ENCODE data around the gene KCNQ1OT1. TPM values are rescaled to one million over a fixed set of nuclear protein-coding genes. Genes with fewer than 3 reads are reported as not detected.

KCNQ1OT1 gene
- total and polyA plus RNA-seq, 2 of the 4 experiments (the other 2 are of a cell fraction) = 0.14 to 2.0 TPM

DNA sequence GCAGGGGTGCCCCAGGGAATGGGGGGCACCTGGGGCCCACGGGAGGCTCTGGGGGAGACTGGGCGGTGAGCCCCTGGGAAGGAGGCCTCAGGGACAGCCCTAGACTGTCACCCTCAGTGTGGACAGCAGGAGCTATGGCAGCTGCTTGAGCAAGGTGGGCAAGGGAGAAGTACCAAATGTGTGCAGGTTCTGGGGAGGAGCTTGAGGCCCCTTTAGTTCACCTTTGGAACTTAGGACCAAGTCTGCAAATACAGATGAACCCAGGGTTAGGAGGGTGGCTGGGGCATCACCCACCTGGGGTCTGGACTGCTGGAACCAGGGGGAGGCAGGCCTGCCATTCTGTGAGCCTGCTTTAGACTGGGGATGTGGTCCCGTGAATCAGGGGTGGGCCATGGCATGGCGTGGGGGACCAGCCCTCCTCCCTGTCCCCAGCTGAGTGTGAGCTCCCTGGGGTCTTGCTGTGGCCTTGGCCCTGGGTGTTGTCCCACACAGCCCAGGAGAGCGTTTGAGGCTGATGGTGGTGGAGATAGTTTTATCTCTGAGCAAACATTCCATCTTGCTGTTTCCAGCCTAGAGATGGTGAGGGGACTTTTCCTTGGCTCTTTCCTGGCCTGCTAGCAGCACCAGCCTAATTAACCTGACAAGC lies 132.6 kb downstream of the KCNQ1OT1 start:
- in situ Hi-C loops (cut with MboI; ENCODE audit: low sequenced_read_pairs) = no loop called here
- no peak overlapping the region for H3K14ac ChIP-seq (replicated peaks; ENCODE audit: low read depth, low read length)
- WGBS, 2 experiments (ENCODE audit: extremely low coverage in 2 of 2, insufficient read length in 1 of 2) = 43% methylated on average over 1 of the region's 5 CpGs; no CpG with 5 or more reads in 1 of the 2 experiments
- TF ChIP-seq CEBPB (IDR thresholded peaks at IDR 0.05; ENCODE audit: low read depth, low read length) (no peak), SMC3 (IDR thresholded peaks at IDR 0.05; ENCODE audit: low read depth, low read length) (no peak), MAFK (IDR thresholded peaks at IDR 0.05; ENCODE audit: low read depth, low read length) (no peak), CHD1 (IDR thresholded peaks at IDR 0.05; ENCODE audit: low read depth, low read length) (no peak), POLR2A (IDR thresholded peaks at IDR 0.05; ENCODE audit: low read depth, low read length) (no peak), MXI1 (IDR thresholded peaks at IDR 0.05; ENCODE audit: borderline replicate concordance, low read depth, low read length) (no peak), RCOR1 (IDR thresholded peaks at IDR 0.05; ENCODE audit: insufficient replicate concordance, low read length) (no peak), RAD21 (IDR thresholded peaks at IDR 0.05; ENCODE audit: low read length) (no peak), NFE2L2 (IDR thresholded peaks at IDR 0.05; ENCODE audit: low read depth, low read length) (no peak), MAZ (IDR thresholded peaks at IDR 0.05; ENCODE audit: borderline replicate concordance, low read depth, low read length) (no peak), BHLHE40 (IDR thresholded peaks at IDR 0.05; ENCODE audit: low read depth, low read length) (no peak), FOS (IDR thresholded peaks at IDR 0.05; ENCODE audit: low read depth, low read length) (no peak), RFX5 (IDR thresholded peaks at IDR 0.05; ENCODE audit: low read depth, low read length) (no peak)
- TF ChIP-seq, protein P1, sequence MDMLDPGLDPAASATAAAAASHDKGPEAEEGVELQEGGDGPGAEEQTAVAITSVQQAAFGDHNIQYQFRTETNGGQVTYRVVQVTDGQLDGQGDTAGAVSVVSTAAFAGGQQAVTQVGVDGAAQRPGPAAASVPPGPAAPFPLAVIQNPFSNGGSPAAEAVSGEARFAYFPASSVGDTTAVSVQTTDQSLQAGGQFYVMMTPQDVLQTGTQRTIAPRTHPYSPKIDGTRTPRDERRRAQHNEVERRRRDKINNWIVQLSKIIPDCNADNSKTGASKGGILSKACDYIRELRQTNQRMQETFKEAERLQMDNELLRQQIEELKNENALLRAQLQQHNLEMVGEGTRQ (IDR thresholded peaks at IDR 0.05; ENCODE audit: low read depth, low read length) = no peak
- TF ChIP-seq, protein P2, sequence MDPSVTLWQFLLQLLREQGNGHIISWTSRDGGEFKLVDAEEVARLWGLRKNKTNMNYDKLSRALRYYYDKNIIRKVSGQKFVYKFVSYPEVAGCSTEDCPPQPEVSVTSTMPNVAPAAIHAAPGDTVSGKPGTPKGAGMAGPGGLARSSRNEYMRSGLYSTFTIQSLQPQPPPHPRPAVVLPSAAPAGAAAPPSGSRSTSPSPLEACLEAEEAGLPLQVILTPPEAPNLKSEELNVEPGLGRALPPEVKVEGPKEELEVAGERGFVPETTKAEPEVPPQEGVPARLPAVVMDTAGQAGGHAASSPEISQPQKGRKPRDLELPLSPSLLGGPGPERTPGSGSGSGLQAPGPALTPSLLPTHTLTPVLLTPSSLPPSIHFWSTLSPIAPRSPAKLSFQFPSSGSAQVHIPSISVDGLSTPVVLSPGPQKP (IDR thresholded peaks at IDR 0.05; ENCODE audit: borderline replicate concordance, low read depth, low read length) = no peak
- TF ChIP-seq, protein P3, sequence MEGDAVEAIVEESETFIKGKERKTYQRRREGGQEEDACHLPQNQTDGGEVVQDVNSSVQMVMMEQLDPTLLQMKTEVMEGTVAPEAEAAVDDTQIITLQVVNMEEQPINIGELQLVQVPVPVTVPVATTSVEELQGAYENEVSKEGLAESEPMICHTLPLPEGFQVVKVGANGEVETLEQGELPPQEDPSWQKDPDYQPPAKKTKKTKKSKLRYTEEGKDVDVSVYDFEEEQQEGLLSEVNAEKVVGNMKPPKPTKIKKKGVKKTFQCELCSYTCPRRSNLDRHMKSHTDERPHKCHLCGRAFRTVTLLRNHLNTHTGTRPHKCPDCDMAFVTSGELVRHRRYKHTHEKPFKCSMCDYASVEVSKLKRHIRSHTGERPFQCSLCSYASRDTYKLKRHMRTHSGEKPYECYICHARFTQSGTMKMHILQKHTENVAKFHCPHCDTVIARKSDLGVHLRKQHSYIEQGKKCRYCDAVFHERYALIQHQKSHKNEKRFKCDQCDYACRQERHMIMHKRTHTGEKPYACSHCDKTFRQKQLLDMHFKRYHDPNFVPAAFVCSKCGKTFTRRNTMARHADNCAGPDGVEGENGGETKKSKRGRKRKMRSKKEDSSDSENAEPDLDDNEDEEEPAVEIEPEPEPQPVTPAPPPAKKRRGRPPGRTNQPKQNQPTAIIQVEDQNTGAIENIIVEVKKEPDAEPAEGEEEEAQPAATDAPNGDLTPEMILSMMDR (conservative IDR thresholded peaks at IDR 0.05; ENCODE audit: low read depth, low read length) = no peak
- no peak overlapping the region for H3K9ac ChIP-seq (ENCODE audit: low read depth, low read length)
- no peak overlapping the region for H3K56ac ChIP-seq (ENCODE audit: extremely low read depth, insufficient read depth, low read length)
- H4K8ac ChIP-seq (ENCODE audit: low read depth in 2 of 2, low read length in 2 of 2) = no peak overlapping the region
- H3K23ac ChIP-seq (ENCODE audit: low read depth, low read length) = no peak overlapping the region
- no peak for DNase-seq
- H2AFZ ChIP-seq (replicated peaks; ENCODE audit: low read length, poor library complexity) = no peak overlapping the region
- H2AK5ac ChIP-seq (ENCODE audit: low read depth, low read length) = no peak overlapping the region
- H4K91ac ChIP-seq (ENCODE audit: insufficient read depth, low read depth, low read length) = no peak overlapping the region
- H3K9me1 ChIP-seq (ENCODE audit: insufficient read depth, low read length) = no peaks in the 10 kb centered on the region
- no peak overlapping the region for H2BK5ac ChIP-seq (ENCODE audit: low read depth, low read length, poor library complexity, severe bottlenecking)
- no peak overlapping the region for H3K4me2 ChIP-seq (ENCODE audit: low read depth, low read length)
- H4K20me1 ChIP-seq (ENCODE audit: insufficient read depth, low read length) = no peaks in the 10 kb centered on the region
- H4K5ac ChIP-seq (ENCODE audit: low read depth, low read length) = no peak overlapping the region
- H3K18ac ChIP-seq (ENCODE audit: low read depth, low read length) = no peak overlapping the region
- H3K4me3 ChIP-seq (ENCODE audit: insufficient read depth, low read depth, low read length) = no peak overlapping the region
- no peaks in the 10 kb centered on the region for H3K79me1 ChIP-seq (ENCODE audit: low read depth in 1 of 2, low read length in 2 of 2)
- H2AK9ac ChIP-seq (replicated peaks; ENCODE audit: low read depth, low read length, poor library complexity) = no peak overlapping the region
- ChIA-PET CTCF (no interaction called here), POLR2A (ENCODE audit: unreplicated experiment) (no interaction called here)
- H3K27me3 ChIP-seq (ENCODE audit: control insufficient read depth, insufficient read depth, low read length) = peaks cover 19% of the 10 kb centered on the region
- dilution Hi-C loops (cut with HindIII; ENCODE audit: low sequenced_read_pairs, unreplicated experiment) = no loop called here
- no peak overlapping the region for H3K4ac ChIP-seq (ENCODE audit: low read depth, low read length)
- H3K4me1 ChIP-seq (ENCODE audit: control insufficient read depth, insufficient read depth, low read length) = no peaks in the 10 kb centered on the region
- no peak overlapping the region for H2BK20ac ChIP-seq (ENCODE audit: low read depth, low read length)
- H3K9me3 ChIP-seq (ENCODE audit: control insufficient read depth, insufficient read depth, low read length) = no peaks in the 10 kb centered on the region; the same call in 1 of the 2 replicates
- no peaks in the 10 kb centered on the region for H3K36me3 ChIP-seq (ENCODE audit: control insufficient read depth, insufficient read depth, low read length)
- no peak overlapping the region for H2BK15ac ChIP-seq (ENCODE audit: low read depth, low read length)
- intact Hi-C loops (cut with micrococcal nuclease) = no loop called here
- H2BK120ac ChIP-seq (ENCODE audit: low read depth, low read length) = no peak overlapping the region
- no peak overlapping the region for H3K27ac ChIP-seq (ENCODE audit: insufficient read depth, low read length)
- ATAC-seq (ENCODE audit: low read depth) = no peak
- BruUV-seq (replicated peaks) = no TSS peak
